AG08396 (cell line): ENCODE results near the gene STAM.
A peak's percentile ranks its signal among the peaks of the same experiment; 100 is the strongest.

Experiments used
- DNase-seq: peaks from one replicate; pipeline ENCODE4 v3.0.0; 2012; ENCODE audit warnings: low spot score, mixed read lengths

STAM gene

DNA sequence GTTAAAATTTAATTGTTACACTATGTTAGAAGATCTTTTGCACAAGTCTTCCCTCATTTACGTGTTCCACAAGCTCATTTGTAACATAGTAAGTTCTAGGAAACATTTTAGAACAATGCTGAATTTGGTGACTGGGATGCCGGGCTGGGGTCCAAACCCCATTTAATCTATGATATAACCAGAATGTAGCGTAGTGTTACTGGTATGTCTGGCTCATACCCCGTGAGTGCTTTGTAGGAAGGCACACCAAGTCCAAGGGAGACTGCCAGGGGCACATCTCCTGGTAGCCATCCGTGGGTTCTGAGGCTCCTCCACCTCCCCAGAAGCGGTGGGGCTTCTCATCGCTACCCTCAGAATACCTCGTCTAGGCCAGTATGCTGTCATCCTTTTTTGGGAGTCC is 86.7 kb downstream of the STAM start:
- DNase-seq = no peak

DNA sequence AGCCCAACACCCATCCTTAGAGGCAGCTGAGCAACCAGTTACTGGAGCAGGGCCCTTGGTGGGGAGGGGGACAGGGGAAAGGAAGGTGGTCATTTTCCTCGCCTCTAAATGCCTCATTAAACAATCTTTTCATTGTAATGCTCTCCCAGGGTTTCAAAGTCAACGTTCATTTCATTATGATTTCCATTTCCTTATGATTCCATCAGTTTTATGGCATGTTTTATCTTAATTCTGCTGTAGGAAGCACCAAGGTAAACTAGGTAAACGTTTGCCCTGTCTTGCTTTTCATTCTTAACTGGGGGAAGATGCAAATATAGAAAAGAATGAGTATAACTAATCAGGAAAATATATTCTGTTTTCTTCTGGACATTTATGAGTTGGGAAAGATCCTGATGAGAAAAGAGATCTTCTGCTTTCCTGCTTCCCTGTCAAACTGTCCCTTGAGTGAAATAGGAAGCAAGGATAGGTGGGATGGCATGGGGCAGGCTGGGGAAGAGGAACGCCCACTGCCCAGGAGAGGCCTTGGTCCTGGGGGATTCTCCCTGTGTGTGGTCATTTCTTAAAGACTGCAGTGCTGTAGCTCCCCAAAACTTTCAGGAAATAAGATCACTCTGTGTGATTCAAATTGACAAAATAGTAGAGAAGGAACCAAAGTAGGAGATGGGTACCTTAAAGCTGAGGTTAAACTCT is 87.5 kb downstream of the STAM start:
- DNase-seq = no peak

DNA sequence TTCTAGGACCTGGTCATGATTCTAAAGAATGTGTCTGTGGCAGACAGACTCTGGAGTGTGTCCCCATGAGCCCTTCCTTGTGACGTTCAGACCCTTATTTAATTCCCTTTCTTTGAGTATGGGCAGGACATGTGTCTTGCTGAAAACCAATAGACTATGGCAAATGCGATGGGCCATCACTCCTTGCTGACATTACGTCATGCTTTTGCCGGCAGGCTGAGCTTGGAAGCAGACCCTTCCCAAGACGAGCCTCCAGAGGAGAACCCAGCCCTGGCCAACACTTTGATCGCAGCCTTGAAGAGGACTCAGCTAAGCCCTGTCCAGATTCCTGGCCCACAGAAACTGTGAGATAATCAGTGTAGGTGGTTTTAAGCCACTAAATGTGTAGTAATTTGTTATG is 89.7 kb downstream of the STAM start:
- no peak for DNase-seq

GRCh38 chr10:17734432-17735080 is 90.6 kb downstream of the STAM start:
- DNase-seq = no peak

DNA sequence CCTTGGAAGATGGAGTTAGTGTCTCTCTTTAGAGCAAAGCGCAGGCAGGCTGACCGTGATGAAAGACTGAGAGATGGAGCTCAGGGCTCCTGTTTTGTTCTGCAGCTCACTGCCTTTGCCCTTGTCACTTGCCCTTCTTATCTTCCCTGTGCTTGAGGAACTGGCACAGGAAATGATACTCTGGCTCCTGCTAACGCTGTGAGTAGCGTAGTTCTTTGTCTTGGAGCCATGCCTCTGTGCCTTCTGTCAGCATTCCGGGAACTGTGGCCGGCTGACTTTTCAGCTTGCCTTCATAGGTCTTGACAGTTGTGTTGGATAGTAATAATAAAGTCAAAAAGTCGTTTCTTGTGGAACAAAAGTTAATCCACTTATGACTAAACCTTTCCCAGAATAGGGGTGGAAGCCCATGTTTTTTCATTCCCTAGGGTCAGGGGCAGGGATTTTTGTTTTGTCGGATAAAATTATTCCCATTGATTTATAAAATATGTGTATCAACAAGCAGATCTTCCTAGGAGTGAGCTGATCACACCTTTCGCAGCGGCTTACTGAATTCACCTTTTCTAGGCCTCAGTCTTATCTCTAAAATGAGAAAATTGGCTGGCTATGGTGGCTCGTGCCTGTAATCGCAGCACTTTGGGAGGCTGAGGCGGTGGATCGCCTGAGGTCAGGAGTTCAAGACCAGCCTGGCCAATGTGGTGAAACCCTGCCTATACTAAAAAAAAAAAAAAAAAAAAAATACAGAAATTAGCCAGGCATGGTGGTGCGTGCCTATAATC is 91.4 kb downstream of the STAM start:
- DNase-seq = no peak

DNA sequence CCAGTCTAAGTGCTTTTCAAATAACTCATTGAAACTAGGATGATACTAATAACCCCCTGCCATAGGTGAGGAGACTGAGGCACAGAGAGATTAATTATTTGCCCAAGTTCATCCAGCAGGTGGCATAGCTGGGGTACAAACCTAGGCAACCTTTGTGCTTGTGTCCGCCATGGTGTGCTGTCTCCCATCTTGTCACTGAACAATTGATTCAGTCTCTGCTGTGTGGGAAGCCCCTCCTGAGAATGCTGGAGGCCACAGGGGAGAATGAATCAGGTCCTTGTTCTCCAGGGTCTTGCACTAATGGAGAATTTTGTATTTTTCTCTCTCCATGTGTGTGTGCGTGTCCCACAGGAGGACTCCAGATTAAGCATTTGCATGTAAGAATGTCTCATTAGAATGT is 92.3 kb downstream of the STAM start:
- DNase-seq = no peak

GRCh38 chr10:17737027-17737965 is 93.3 kb downstream of the STAM start:
- DNase-seq = peak; percentile 24

DNA sequence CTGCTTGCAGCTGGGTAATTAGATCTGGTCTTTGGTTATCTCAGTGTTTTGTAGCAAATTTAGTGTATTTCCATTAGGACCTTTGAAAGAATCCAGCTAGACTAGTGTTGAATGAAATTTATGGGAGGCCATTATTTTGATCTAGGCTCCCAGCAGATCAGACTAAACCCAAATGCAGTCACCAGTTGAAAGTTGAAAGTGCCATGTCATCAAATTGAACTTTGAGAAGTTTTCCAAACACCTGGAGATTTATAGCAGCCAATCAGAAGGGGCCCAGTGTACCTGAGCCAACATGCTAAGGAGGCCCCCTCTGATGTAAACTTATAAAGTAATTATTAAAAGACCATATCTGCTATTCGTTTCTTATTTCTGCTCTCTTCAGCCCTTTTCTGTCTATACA is 96.7 kb downstream of the STAM start:
- DNase-seq = no peak

DNA sequence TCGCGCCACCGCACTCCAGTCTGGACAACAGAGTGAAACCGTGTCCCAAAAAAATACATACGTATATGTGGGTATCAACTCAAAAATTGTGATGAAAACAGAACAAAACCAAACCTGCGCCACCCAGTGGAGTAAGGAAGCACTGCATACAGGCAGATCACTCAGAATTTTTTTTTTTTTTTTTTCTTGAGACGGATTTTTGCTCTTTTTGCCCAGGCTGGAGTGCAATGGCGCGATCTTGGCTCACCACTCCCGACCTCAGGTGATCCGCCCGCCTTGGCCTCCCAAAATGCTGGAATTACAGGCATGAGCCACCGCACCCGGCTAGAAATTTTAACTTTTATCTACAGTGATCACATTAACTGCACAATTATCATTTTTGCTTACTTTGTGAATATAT is 99.0 kb downstream of the STAM start:
- DNase-seq = peak; percentile 51

DNA sequence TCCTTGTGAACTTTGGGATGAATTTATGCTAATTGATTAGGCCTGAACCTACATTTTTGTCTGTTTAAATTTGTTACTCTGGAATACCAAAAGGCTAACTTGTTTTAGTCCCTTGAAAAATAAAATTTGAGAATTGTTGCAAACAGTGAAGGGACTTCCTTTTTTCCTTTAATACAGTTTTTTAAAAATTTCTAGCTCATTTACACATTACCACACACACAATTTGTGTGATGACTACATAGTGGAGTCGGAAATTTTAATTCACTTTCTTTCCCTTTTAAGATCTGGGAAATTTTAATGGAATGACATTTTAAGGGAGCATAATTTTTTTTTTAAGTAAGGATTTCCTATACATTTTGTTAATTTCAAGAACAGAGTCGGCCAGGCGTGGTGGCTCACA is 99.5 kb downstream of the STAM start:
- no peak for DNase-seq

DNA sequence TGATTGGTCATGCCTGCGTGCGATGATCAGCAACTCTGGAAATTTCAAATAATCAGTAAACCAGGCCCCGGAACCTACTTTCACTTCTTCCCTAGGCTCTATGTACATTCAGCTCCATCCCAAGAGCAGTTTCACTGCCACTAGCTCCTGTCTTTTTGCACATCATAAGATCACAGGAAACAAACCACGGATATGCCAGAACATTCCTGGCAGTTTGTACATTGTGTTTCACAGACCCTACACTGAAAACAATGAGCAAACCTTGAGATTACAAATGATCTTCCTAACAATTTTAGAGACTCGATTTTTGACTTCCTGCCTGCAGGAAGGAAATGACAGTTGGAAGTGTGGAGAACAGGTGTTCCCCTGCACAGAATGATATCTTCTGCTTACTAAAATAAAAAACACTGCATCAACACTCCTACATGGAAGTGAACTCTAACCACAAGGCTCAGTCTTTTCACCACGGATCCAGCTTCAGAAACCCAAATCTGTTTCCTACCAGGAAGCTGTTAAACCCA is 100.5 kb downstream of the STAM start:
- DNase-seq = no peak

DNA sequence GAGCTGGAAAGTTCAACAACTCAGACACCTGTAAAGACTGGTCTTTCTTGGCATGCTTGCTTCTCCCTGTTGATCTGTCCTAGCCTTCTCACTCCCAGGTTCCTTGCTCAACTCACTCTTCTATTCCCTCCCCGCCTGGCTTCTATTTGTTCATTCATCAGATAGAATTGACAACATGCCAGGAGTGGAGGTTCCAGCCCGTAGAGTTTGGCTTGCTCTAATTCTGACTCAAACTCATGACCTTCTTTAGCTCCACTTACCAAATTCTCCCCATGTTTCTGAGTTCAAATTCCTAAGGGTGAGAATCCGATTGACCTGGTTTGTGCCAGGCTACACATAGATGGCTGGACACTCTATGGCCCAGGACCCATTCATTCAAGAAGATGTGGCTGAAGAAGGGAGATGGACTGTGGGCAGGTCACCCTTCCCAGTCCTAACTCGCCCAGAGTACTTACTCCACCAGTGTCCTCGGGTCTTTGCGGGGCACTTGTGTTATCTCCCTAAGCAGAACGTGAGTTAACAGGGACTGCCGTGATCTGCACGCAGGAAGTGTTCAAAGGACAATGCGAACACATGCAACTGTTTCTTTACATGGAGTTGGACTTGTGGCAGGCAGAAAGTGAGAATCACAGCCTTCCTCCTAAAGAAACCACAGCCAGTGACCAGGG is 104.1 kb downstream of the STAM start:
- no peak for DNase-seq

- no peak for DNase-seq
Measured at GRCh38 chr10:17749890-17750289, 105.9 kb downstream of the STAM start.

DNA sequence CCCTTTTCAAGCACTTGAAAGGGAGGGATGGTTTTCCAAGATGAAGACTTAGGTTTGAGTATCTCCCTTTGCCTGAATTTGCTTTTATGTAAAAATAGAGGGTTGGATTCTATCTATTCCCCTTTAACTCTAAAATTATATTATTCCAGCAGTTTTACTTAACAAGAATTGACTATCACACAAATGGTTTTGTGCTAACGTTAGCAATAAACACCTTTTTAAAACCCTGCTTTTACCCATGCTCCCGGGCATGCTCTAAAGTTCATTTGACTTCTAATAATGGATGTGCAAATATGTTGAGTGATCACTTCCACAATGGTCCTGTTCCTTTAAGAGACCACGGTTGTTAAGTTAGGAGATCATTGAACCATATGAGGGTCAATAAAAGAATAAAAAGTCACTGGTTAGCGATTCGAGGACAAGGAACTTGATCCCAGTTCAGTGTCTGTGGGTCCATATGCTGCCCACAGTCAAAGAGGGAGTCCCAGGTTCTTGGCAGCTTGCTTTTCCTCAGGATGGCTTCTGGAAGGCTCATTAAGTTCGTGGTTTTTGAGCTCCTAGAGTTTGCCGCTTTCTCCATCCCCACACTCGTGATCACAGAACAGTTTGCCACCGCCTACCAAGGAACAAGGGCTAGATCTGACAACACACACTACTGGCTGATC is 108.0 kb downstream of the STAM start, which contains the start of gene TMEM236:
TSS of gene TMEM236 (plus strand) at position 421 of the 665 bp plus-strand sequence. CDS start at position 516, 95 bp downstream.
- DNase-seq = no peak

DNA sequence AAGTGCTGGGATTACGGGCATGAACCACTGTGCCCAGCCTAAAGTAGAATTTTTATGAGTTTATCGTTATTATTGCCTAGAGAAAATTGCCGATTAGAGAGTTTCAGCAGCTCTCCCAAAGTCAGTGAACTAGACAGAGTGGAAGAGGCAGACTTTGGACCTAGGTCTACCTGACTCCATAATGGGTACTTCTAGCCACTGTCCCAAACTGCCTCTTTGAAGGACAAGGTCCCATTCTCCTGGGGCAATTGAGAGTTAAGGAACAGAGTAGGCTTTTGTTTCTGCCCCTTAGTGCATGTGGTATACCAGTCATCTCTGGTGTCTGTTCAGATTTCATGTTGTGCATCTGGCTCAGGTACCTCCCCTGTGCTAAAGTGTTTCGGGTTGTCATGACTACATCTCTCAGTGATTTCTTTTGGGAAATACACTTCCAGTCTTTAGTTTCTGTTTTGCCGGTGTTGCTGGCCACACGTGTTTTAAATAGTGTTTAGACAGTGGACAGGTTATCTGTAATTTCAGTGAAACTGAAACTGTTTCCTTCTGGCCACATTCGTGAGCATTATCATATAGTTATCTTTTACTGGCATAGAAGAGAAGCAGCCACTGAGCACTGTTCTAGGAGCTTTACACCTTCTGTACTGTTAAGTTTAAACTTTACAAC is 112.7 kb downstream of the STAM start:
- DNase-seq = no peak

DNA sequence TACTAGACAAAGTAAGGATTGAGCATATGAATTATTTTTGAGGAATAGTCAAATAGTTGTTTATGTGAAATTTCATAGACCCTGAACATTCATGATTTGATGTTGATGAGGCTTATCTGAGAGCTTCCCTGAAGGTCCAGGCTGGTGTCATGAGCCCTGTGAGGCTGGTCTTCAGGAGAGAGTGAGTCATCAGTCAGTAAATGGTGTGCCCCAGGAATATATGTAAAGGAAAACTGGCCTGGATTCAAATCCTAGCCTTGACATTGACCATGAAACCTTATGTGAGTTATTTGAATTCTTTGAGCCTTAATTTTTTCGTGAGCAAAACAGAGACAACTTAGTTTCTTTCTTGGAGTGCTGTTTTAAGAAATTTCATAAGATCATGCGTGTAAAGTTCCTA is 114.2 kb downstream of the STAM start:
- no peak for DNase-seq

DNA sequence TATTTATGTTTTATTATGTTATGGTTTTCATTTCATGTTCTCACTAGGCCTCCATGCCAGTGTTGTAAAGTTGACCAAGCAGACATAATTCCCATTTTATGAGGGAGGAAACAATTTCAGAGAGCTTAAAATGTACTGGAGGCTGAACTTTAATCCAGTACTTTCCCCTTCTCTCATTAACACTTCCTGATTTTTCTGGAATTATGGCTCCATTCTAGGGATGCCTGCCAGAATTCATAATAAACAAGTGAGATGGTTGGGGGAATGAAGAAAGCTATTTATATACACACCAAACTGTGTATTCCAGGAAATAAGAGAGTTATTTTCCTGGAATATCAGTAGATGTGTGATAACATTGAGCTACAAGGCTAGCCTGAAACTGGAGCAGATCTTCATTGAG is 114.9 kb downstream of the STAM start:
- DNase-seq = no peak

DNA sequence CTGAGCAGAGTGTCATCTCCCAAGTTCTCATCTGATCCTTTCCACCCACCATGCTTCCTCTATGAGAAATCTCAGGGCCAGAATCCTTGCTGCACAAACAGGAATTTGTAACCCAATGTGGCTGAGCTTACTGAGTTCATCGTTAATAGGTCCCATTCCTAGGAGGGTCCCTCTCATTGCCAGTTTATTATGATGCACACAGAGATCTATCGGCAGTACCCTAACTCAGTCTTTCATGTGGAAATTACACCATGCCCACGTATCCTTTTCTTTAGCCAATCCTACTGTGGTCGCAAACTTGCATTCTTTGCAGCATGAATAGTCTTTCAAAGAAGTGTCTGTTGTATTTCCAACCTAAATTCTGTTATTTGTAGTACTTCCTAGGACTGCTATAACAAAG is 120.2 kb downstream of the STAM start:
- DNase-seq = no peak

DNA sequence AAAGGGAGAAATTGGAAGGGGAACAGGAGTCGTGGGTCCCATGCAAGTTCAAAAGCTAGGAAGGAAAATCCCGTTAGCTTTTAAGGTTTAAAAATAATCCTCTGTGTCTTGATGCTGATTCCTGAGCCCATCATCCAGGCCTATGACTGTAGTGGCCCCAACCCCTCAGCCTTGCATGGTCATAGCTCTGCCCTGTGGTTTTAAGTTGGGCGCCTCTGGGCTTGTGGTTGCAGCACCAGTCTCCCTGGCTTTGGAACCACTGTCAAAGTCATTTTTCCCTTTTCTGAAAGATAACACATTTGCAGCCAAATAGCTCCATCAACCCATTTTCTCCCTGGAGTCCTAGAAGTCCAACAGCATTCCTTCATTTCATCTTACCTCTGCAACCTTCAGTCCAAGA is 121.7 kb downstream of the STAM start:
- DNase-seq = no peak
